OCI-LY7 (cell line): Measurements from ENCODE around the gene MYNN. TPM values are rescaled to one million over a fixed set of nuclear protein-coding genes. Genes with fewer than 3 reads are reported as not detected.

Experiments
- BruUV-seq: library from RNA; stranded (reverse); fragments of 400-500 nt; replicated peaks from 2 replicates; lab custom pipeline; 2021; lab: Mats Ljungman, UMichigan
- CTCF ChIA-PET: fragments of 300-600 bp; sonication (Branson Sonifier 250); formaldehyde crosslinking; loops from one replicate; lab custom pipeline; 2022; ENCODE audit warnings: antibody characterized with exemption; ENCODE audit not compliant: unreplicated experiment; lab: Charles Lee
- POLR2A ChIA-PET: fragments of 300-600 bp; sonication (Branson Sonifier 250); formaldehyde crosslinking; loops from one replicate; lab custom pipeline; 2022; ENCODE audit warnings: antibody characterized with exemption; lab: Charles Lee
- DNase-seq: peaks from one replicate; pipeline ENCODE4 v3.0.0-alpha.2; 2015; ENCODE audit warnings: low spot score
- H2AFZ ChIP-seq: fragments of 200-600 bp; sonication (generic), shearing (Covaris generic); 2 replicates; pipeline ENCODE4 v1.6.1; 2014; ENCODE audit warnings: mild to moderate bottlenecking, antibody characterized with exemption, low read length, moderate library complexity
- H3K27ac ChIP-seq: fragments of 200-600 bp; sonication (generic); 2 replicates; pipeline ENCODE4 v1.5.1; 2014; ENCODE audit warnings: mixed run types, low read depth, mild to moderate bottlenecking, moderate library complexity, low read length, inconsistent platforms; ENCODE audit not compliant: poor library complexity, severe bottlenecking
- H3K36me3 ChIP-seq: fragments of 200-600 bp; sonication (generic); 2 replicates; pipeline ENCODE4 v1.6.1; 2014; ENCODE audit warnings: mild to moderate bottlenecking, antibody characterized with exemption, low read length, moderate library complexity, mixed read lengths; ENCODE audit not compliant: insufficient read depth
- H3K4me1 ChIP-seq: fragments of 200-600 bp; sonication (generic); 2 replicates; pipeline ENCODE4 v1.5.1; 2014; ENCODE audit warnings: mild to moderate bottlenecking, low read length; ENCODE audit not compliant: insufficient read depth, poor library complexity, severe bottlenecking
- H3K4me2 ChIP-seq: fragments of 200-600 bp; sonication (generic); 2 replicates; pipeline ENCODE4 v1.6.1; 2014; ENCODE audit warnings: mild to moderate bottlenecking, low read length
- H3K4me3 ChIP-seq: fragments of 200-600 bp; sonication (generic); 2 replicates; pipeline ENCODE4 v1.5.1; 2014; ENCODE audit warnings: mild to moderate bottlenecking, low read depth, low read length; ENCODE audit not compliant: poor library complexity, severe bottlenecking
- H3K79me2 ChIP-seq: fragments of 200-600 bp; sonication (generic); 2 replicates; pipeline ENCODE4 v1.6.1; 2016; ENCODE audit warnings: low read depth, mild to moderate bottlenecking, low read length, moderate library complexity, mixed read lengths; ENCODE audit not compliant: insufficient read depth
- H3K9me2 ChIP-seq: fragments of 200-600 bp; sonication (generic); 2 replicates; pipeline ENCODE4 v1.6.1; 2016; ENCODE audit warnings: mild to moderate bottlenecking, low read length, mixed read lengths; ENCODE audit not compliant: insufficient read depth
- H3K9me3 ChIP-seq: fragments of 200-600 bp; sonication (generic); 2 replicates; pipeline ENCODE4 v1.6.1; 2014; ENCODE audit warnings: mild to moderate bottlenecking, mixed run types, low read length, mixed read lengths
- H4K20me1 ChIP-seq: fragments of 200-600 bp; sonication (generic); 2 replicates; pipeline ENCODE4 v1.6.1; 2014; ENCODE audit warnings: mild to moderate bottlenecking, antibody characterized with exemption, low read length, moderate library complexity, mixed read lengths; ENCODE audit not compliant: insufficient read depth
- EZH2phosphoT487 ChIP-seq: fragments of 200-600 bp; sonication (generic); IDR thresholded peaks from 2 replicates; pipeline ENCODE4 v1.6.1; 2018; ENCODE audit warnings: low read depth, borderline replicate concordance, mild to moderate bottlenecking, mixed run types, antibody characterized with exemption, low read length, moderate library complexity, mixed read lengths
- intact Hi-C: fragments of 100-400 bp; cut with micrococcal nuclease; formaldehyde crosslinking; loops from one replicate; pipeline ENCODE4 v1.10.0; 2022; ENCODE audit not compliant: unreplicated experiment
- total RNA-seq, 2 experiments: library from RNA; depleted of rRNA in 1 of 2; stranded (reverse); fragments of >200 nt in 1 of 2; shearing (Covaris generic) in 1 of 2; gene quantifications; 2 replicates each; pipeline ENCODE4 v1.2.3, GENCODE V29; 2014 to 2022
- TF ChIP-seq, protein P1 (sequence below): fragments of 200-600 bp; sonication (generic); conservative IDR thresholded peaks from 2 replicates; pipeline ENCODE4 v1.5.1; 2014; ENCODE audit warnings: mild to moderate bottlenecking, antibody characterized with exemption, low read length, moderate library complexity, mixed read lengths

MYNN gene
- total RNA-seq, 2 experiments from 2014 or later = 12.1 to 13.1 TPM

GRCh38 chr3:169822540-169822939 is 49.3 kb downstream of the MYNN start:
- BruUV-seq = no TSS peak

GRCh38 chr3:169822983-169823382 is 49.8 kb downstream of the MYNN start:
- no peaks in the 10 kb centered on the region for H3K79me2 ChIP-seq
- H3K36me3 ChIP-seq = no peaks in the 10 kb centered on the region
- intact Hi-C loops = no loop called here
- POLR2A ChIA-PET = interaction anchor here (0.6 to 1.4 kb wide), 2 partner anchors 9 to 279 kb away, joined by 3 to 4 read pairs; no protein-coding TSS in a partner anchor
- TF ChIP-seq, protein P1, sequence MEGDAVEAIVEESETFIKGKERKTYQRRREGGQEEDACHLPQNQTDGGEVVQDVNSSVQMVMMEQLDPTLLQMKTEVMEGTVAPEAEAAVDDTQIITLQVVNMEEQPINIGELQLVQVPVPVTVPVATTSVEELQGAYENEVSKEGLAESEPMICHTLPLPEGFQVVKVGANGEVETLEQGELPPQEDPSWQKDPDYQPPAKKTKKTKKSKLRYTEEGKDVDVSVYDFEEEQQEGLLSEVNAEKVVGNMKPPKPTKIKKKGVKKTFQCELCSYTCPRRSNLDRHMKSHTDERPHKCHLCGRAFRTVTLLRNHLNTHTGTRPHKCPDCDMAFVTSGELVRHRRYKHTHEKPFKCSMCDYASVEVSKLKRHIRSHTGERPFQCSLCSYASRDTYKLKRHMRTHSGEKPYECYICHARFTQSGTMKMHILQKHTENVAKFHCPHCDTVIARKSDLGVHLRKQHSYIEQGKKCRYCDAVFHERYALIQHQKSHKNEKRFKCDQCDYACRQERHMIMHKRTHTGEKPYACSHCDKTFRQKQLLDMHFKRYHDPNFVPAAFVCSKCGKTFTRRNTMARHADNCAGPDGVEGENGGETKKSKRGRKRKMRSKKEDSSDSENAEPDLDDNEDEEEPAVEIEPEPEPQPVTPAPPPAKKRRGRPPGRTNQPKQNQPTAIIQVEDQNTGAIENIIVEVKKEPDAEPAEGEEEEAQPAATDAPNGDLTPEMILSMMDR = no peak
- TF ChIP-seq EZH2phosphoT487 = no peak
- BruUV-seq = no TSS peak
- H3K27ac ChIP-seq = no peak overlapping the region
- no peak overlapping the region for H3K4me2 ChIP-seq
- H3K9me3 ChIP-seq = no peaks in the 10 kb centered on the region
- no peaks in the 10 kb centered on the region for H3K4me1 ChIP-seq
- no peaks in the 10 kb centered on the region for H4K20me1 ChIP-seq
- H2AFZ ChIP-seq = no peak overlapping the region
- no peak overlapping the region for H3K4me3 ChIP-seq
- CTCF ChIA-PET = no interaction called here
- DNase-seq = no peak
- no peaks in the 10 kb centered on the region for H3K9me2 ChIP-seq

More at GRCh38 chr3:169822540-169822939, 49.3 kb downstream of the MYNN start:
- H3K4me1 ChIP-seq = no peaks in the 10 kb centered on the region
- intact Hi-C loops = no loop called here
- H3K4me3 ChIP-seq = no peak overlapping the region
- H3K36me3 ChIP-seq = no peaks in the 10 kb centered on the region
- no peaks in the 10 kb centered on the region for H3K79me2 ChIP-seq
- no peak overlapping the region for H3K4me2 ChIP-seq
- CTCF ChIA-PET = no interaction called here
- TF ChIP-seq, protein P1 = no peak
- no peak for TF ChIP-seq EZH2phosphoT487
- H3K9me2 ChIP-seq = no peaks in the 10 kb centered on the region
- H2AFZ ChIP-seq = no peak overlapping the region
- no peak for DNase-seq
- 0 out of 2 replicates have a peak, but pooled peaks cover under 1% of the 10 kb centered on the region for H3K9me3 ChIP-seq
- no peak overlapping the region for H3K27ac ChIP-seq
- no peaks in the 10 kb centered on the region for H4K20me1 ChIP-seq
- POLR2A ChIA-PET = interaction anchor here (0.6 to 1.4 kb wide), 3 partner anchors 10 to 279 kb away, joined by 3 to 4 read pairs (median 3); no protein-coding TSS in a partner anchor

DNA sequence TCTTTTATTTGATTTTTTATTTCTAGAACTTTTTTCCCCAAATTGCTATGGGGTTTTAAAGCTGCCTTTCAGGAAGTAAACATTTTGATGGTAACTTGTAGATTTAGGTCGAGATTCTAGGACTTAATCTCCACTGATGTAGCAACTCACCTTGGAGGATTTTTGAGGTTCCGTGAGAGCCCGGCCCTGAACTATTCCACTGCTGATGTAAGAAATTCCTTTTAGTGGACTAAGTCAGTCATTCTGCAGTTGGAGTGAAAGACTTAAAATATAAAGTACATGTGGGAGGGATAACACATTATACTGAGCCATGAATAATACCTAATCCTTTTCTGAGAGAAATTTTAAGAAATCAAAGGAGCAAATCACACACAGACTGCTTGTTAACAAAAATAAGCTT is 52.1 kb downstream of the MYNN start:
- intact Hi-C loops = no loop called here
- Histone ChIP-seq H3K36me3 (no peaks in the 10 kb centered on the region), H3K79me2 (no peaks in the 10 kb centered on the region), H3K9me2 (no peaks in the 10 kb centered on the region), H3K4me3 (no peak overlapping the region), H3K27ac (no peak overlapping the region), H4K20me1 (no peaks in the 10 kb centered on the region), H3K4me2 (no peak overlapping the region), H2AFZ (no peak overlapping the region), H3K9me3 (no peaks in the 10 kb centered on the region), H3K4me1 (peaks cover 10% of the 10 kb centered on the region)
- no TSS peak for BruUV-seq
- no peak for DNase-seq
- ChIA-PET POLR2A (interaction anchor here (0.5 to 1.7 kb wide), 10 partner anchors 11 to 808 kb away, joined by 3 to 7 read pairs (median 3); no protein-coding TSS in a partner anchor), CTCF (no interaction called here)
- TF ChIP-seq EZH2phosphoT487 = no peak
- TF ChIP-seq, protein P1 = no peak
